Measurements from ENCODE around the gene TNK1. TPM values are rescaled to one million over a fixed set of nuclear protein-coding genes. Genes with fewer than 3 reads are reported as not detected.

TNK1 gene
- total and polyA plus RNA-seq, 2 of the 8 experiments (the other 6 are each of a cell fraction or from before 2014, with no cell fraction given): 7.6 to 9.5 TPM

DNA sequence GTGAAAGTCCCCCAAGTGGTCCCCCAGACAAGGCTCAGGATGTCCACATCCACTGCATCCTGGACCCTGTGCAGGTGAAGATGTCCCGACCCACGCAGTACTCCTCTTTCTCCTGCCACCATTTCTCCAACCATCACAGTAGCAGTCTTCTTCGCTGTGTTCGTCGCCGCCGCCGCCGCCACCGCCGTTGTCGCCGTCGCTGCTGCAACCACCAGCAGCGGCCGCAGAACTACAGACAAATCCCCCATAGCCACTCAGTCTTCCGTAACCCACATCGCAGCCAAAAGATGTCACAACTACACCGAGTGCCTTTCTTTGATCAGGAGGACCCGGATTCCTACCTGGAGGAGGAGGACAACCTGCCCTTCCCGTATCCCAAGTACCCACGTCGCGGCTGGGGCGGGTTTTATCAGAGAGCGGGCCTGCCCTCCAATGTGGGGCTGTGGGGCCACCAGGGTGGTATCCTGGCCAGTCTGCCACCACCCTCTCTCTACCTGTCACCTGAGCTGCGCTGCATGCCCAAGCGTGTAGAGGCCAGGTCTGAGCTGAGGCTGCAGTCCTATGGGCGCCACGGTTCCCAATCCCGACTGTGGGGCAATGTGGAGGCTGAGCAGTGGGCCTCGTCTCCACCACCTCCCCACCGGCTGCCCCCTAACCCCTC lies 45.4 kb downstream of the TNK1 start:
- Histone ChIP-seq H3K18ac (ENCODE audit: extremely low read depth, low read length) (no peak overlapping the region), H3K36me3 (ENCODE audit: control insufficient read depth in 2 of 4, insufficient read depth in 4 of 4, low read length in 3 of 4) (no peaks in the 10 kb centered on the region), H3K56ac (replicated peaks; ENCODE audit: insufficient read length, low read depth, low read length) (no peak overlapping the region), H3K4me1 (replicated peaks in 1 of 4; ENCODE audit: control insufficient read depth in 3 of 4, insufficient read depth in 4 of 4, low read length in 3 of 4) (no peaks in the 10 kb centered on the region; a peak in 1 of 7 replicates), H4K5ac (ENCODE audit: insufficient read length, low read depth, low read length) (no peak overlapping the region), H3K27me3 (replicated peaks in 1 of 4; ENCODE audit: control insufficient read depth in 3 of 4, extremely low read depth in 1 of 4, insufficient read depth in 3 of 4, low read length in 3 of 4) (no peaks in the 10 kb centered on the region; a peak in 1 of 7 replicates), H2BK15ac (ENCODE audit: low read length) (no peak overlapping the region), H4K20me1 (replicated peaks in 1 of 2; ENCODE audit: control insufficient read depth in 1 of 2, insufficient read depth in 2 of 2, low read length in 2 of 2) (peaks cover 0 to 3% of the 10 kb centered on the region in 2 experiments), H2AK5ac (ENCODE audit: low read depth, low read length) (no peak overlapping the region), H2AFZ (ENCODE audit: low read length) (no peak overlapping the region), H3K9me3 (ENCODE audit: insufficient read depth in 2 of 2, low read depth in 1 of 2, low read length in 1 of 2) (no peaks in the 10 kb centered on the region), H4K91ac (replicated peaks; ENCODE audit: insufficient read length, low read length) (no peak overlapping the region), H2BK5ac (ENCODE audit: low read depth, low read length) (no peak overlapping the region), H3K23ac (ENCODE audit: insufficient read length) (no peak overlapping the region), H3K79me1 (ENCODE audit: low read depth, low read length) (no peaks in the 10 kb centered on the region), H3K14ac (ENCODE audit: insufficient read length) (no peak overlapping the region), H2BK120ac (replicated peaks; ENCODE audit: low read depth, low read length) (no peak overlapping the region), H4K8ac (ENCODE audit: extremely low read depth, insufficient read depth, low read length) (no peak overlapping the region; the same call in 1 of the 2 replicates), H2BK20ac (ENCODE audit: low read length) (no peak overlapping the region), H3K4ac (replicated peaks; ENCODE audit: insufficient read length, low read depth, low read length) (no peak overlapping the region), H3K27ac (ENCODE audit: low read depth, low read length) (no peak overlapping the region), H3K79me2 (ENCODE audit: control insufficient read depth in 1 of 2, insufficient read depth in 2 of 2, low read length in 2 of 2) (no peaks in the 10 kb centered on the region), H3K9ac (replicated peaks in 1 of 4; ENCODE audit: extremely low read depth in 1 of 4, low read depth in 3 of 4, low read length in 3 of 4) (no peak overlapping the region), H3K4me3 (ENCODE audit: extremely low read depth in 1 of 4, insufficient read depth in 2 of 4, low read depth in 3 of 4, low read length in 4 of 4) (no peak overlapping the region), H2BK12ac (ENCODE audit: low read depth, low read length) (no peak overlapping the region), H3K4me2 (ENCODE audit: insufficient read depth in 1 of 2, low read depth in 2 of 2, low read length in 2 of 2) (no peak overlapping the region), H3K23me2 (ENCODE audit: low read depth, low read length) (no peaks in the 10 kb centered on the region)
- ChIA-PET CTCF (ENCODE audit: partially characterized antibody) (interaction anchor here (0.6 to 3.3 kb wide), 3 partner anchors 10 to 87 kb away, joined by 3 to 17 read pairs (median 8); partner anchors contain the start of gene TMEM102), POLR2A (ENCODE audit: partially characterized antibody) (interaction anchor here (0.9 to 2.0 kb wide), 4 partner anchors 9 to 59 kb away, joined by 3 to 6 read pairs (median 5); no protein-coding TSS in a partner anchor)
- FAIRE-seq (no peak), DNase-seq (ENCODE audit: low read depth in 1 of 2, low spot score in 2 of 2) (no peak)
- 96% methylated on average over 30 of the region's 33 CpGs; no CpG with 5 or more reads in 1 of the 2 experiments for WGBS, 2 experiments (ENCODE audit: extremely low coverage in 1 of 2, insufficient coverage in 1 of 2, insufficient read length in 1 of 2, insufficient replicate concordance in 2 of 2, low coverage in 1 of 2, low lambda C conversion rate in 2 of 2, missing lambda C conversion rate in 1 of 2)
- TF ChIP-seq BCL11A (IDR thresholded peaks at IDR 0.05; ENCODE audit: low read depth in 2 of 2, low read length in 2 of 2): no peak
- TF ChIP-seq, protein P1, sequence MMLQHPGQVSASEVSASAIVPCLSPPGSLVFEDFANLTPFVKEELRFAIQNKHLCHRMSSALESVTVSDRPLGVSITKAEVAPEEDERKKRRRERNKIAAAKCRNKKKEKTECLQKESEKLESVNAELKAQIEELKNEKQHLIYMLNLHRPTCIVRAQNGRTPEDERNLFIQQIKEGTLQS (IDR thresholded peaks at IDR 0.05; ENCODE audit: insufficient read depth, low read depth, low read length): no peak
- no peak for TF ChIP-seq ZNF274 (IDR thresholded peaks at IDR 0.05; ENCODE audit: borderline replicate concordance, extremely low read depth, low read length)
- no peak for TF ChIP-seq KDM4A (IDR thresholded peaks at IDR 0.05; ENCODE audit: low read depth, low read length, severe bottlenecking)
- no peak for TF ChIP-seq CBX8 (IDR thresholded peaks at IDR 0.05; ENCODE audit: borderline replicate concordance, low read depth, low read length)
- TF ChIP-seq NRF1 (IDR thresholded peaks at IDR 0.05; ENCODE audit: low read depth, low read length): no peak
- no peak for TF ChIP-seq EZH2 (IDR thresholded peaks at IDR 0.05; ENCODE audit: low read depth, low read length, severe bottlenecking)
- no peak for TF ChIP-seq CTBP2 (IDR thresholded peaks at IDR 0.05; ENCODE audit: borderline replicate concordance, insufficient read depth, insufficient read length, low read length)
- no peak for TF ChIP-seq SAP30 (IDR thresholded peaks at IDR 0.05; ENCODE audit: insufficient read depth, insufficient replicate concordance, low read length)
- TF ChIP-seq SUZ12 (IDR thresholded peaks at IDR 0.05; ENCODE audit: low read length): no peak
- no peak for TF ChIP-seq YY1 (IDR thresholded peaks at IDR 0.05; ENCODE audit: low read depth, low read length)
- no peak for TF ChIP-seq SIX5 (IDR thresholded peaks at IDR 0.05; ENCODE audit: low read depth, low read length)
